Astrocyte of the spinal cord (primary cell): Measurements from ENCODE around the gene ALDH3A1.
A peak's percentile ranks its signal among the peaks of the same experiment; 100 is the strongest.

ENCODE experiments used
- DNase-seq: peaks from one replicate; pipeline ENCODE4 v3.0.0; 2011; ENCODE audit warnings: low read depth, low spot score
- H3K4me3 ChIP-seq: 2 replicates; pipeline ENCODE4 v1.5.1; 2011; ENCODE audit warnings: low read depth, mild to moderate bottlenecking, low read length, moderate library complexity
- in situ Hi-C: cut with HindIII; loops from 2 replicates; pipeline ENCODE4 v1.10.0; 2017; ENCODE audit warnings: low sequenced_read_pairs
- TF ChIP-seq, protein P1 (sequence below): IDR thresholded peaks from 2 replicates; pipeline ENCODE4 v1.5.1; 2012; ENCODE audit warnings: low read depth, mild to moderate bottlenecking, low read length, inconsistent platforms

The ALDH3A1 gene

DNA sequence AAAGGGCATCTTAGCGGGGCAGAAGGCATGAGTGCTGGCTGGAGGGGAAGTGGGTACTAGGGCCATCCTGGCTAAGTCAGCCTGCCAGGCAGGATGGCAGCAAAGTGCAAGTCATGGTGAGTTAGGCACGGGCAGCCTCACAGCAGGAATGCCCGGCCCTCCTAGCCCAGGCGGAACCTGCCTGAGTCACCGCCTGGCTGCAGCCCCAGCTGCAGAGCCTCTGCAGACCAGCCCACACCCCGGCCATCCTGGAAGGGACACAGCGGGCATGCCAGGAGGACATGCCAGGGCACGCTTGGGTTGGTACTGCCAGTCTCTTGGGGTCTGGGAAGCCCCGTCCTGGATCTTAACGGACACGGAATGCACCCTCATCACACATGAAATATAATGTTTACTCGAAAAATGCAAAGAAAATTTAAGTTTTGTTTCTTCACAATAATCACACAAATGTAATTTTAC is 5.0 kb upstream of the ALDH3A1 start:
- H3K4me3 ChIP-seq = no peak overlapping the region
- in situ Hi-C loops = no loop called here
- peak; percentile 80 for DNase-seq
- TF ChIP-seq, protein P1, sequence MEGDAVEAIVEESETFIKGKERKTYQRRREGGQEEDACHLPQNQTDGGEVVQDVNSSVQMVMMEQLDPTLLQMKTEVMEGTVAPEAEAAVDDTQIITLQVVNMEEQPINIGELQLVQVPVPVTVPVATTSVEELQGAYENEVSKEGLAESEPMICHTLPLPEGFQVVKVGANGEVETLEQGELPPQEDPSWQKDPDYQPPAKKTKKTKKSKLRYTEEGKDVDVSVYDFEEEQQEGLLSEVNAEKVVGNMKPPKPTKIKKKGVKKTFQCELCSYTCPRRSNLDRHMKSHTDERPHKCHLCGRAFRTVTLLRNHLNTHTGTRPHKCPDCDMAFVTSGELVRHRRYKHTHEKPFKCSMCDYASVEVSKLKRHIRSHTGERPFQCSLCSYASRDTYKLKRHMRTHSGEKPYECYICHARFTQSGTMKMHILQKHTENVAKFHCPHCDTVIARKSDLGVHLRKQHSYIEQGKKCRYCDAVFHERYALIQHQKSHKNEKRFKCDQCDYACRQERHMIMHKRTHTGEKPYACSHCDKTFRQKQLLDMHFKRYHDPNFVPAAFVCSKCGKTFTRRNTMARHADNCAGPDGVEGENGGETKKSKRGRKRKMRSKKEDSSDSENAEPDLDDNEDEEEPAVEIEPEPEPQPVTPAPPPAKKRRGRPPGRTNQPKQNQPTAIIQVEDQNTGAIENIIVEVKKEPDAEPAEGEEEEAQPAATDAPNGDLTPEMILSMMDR = no peak

DNA sequence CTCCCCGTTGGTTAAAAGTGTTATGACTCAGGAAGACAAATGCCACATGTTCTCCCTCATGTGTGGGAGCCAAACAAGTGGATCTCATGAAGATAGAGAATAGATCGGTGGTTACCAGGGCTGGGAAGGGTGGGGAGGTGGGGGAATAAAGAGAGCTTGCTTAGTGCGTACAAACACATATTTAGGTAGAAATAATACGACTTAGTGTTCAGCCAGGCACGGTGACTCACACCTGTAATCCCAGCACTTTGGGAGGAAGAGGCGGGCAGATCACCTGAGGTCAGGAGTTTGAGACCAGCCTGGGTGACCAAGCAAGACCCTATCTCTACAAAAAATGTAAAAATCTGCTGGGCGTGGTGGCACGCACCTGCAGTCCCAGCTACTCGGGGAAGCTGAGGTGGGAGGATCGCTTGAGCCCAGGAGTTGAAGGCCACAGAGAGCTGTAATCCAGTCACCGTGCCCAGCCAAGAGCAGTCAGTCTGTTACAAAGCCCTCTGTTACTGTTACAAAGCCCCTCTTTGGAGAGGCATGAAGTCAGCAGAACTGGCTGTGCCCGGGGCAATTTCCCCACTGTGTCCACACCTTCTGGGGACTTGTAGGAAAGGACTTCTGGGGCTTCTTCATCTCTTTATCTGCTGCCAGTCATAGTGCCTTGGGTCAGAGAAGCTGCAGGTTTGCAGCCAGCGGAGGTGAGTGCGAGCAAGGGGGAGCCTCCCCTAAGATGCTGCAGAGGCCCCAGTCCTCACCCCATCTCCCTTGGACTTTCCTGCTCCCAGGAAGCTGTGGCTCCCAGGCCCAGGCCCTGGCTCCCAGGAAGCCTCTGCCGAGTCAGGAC is 4.3 kb upstream of the ALDH3A1 start:
- DNase-seq = no peak
- in situ Hi-C loops = no loop called here
- no peak overlapping the region for H3K4me3 ChIP-seq
- TF ChIP-seq, protein P1 = no peak

DNA sequence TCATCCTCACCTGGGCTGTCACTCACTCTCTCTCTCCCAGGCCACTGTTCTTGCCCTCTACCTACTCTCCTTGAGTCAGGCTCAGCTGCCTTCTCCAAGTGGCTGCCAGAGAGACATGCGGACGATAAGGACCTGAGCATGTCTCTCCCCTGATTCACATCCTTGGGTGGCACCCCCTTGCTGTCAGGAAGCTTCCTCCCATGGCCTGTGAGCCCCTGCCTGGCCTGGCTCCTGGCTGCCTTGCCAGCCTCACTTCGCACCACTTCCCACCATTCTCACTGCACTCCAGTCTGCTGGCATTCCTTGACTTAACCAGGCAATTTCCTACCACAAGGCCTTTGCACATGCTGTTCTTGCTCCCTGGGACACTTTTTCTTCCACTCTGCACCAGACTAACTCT is 2.7 kb upstream of the ALDH3A1 start:
- in situ Hi-C loops = no loop called here
- H3K4me3 ChIP-seq = no peak overlapping the region
- TF ChIP-seq, protein P1 = no peak
- DNase-seq = no peak

DNA sequence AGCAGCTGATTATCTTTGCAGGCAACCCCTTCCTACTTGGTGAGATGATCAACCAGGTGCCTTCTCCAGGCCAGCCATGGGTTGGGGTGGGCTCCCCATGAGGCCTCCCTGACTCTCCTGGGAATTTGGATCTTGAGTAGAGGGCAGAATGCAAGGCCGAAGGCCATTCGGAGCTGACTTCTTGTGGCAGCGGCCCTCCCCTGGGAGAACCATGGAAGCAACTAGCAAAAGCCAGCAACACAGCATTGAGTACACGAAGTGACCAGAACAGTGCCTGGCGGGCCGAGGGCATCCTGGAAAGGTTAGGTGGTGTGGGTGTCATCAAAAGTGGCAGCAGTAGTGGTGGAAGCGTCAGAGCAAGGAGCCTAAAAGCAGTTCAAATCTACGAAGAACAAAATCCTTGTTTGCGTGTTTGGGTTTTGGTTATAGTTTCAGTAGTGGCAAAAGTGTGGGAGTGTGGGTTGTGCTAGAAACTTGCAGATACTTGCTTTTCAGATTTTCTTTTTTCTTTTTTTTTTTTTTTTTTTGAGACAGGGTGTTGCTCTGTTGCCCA is 2.0 kb upstream of the ALDH3A1 start:
- TF ChIP-seq, protein P1 = no peak
- in situ Hi-C loops = no loop called here
- DNase-seq = no peak
- H3K4me3 ChIP-seq = no peak overlapping the region

DNA sequence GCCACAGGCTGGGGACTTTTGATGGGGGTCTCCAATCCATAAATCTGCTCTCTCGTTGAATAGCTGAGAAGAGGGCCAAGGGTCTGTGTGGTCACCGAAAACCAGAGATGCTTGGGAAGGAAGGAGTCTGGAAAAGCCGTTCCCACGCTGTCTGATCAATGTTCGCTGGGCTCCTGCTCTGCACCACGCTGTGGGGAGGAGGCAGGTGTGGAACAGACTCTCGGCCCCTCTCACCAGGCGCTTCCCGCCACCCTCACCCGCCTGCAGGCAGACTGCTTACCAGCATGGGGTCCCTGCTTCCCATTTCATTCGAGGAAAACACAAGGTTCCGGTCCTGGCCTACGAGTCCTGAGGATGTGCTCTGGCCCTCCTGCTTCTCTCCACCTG is 702 bp upstream of the ALDH3A1 start:
- in situ Hi-C loops = no loop called here
- no peak for DNase-seq
- TF ChIP-seq, protein P1 = no peak
- H3K4me3 ChIP-seq = no peak overlapping the region

DNA sequence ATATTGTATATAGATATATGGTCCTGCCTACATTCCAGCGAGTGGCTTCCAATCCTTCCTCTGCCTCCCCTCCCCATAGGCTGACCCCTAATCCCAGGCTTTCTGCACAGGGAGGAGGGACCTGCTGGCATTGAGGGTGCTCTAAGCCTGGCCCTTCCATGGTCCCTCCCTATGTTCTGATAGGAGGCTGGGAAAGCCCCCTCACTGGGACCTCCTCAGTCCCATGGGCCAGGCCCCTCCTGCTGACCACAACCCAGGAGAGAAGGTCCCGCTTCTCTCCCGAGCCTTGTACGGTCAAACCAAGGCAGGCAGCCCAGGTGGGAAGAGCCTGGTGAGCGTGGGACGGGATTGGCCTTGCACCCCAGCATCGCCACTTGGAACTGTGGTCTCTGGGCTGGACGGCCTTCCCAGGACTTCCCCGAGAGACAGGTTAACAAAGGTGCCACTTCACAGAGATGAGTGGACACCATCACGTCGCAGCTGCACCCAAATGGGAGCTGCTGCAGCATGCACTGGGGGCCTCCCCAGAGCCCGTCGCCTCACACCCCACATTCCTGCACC is 859 bp downstream of the ALDH3A1 start:
- in situ Hi-C loops = no loop called here
- TF ChIP-seq, protein P1 = no peak
- no peak for DNase-seq
- H3K4me3 ChIP-seq = no peak overlapping the region
